Measurements from ENCODE around the gene ARID1B.

- TF ChIP-seq SMAD3 (CRISPR knock-in tag; IDR thresholded peaks at IDR 0.05; ENCODE audit: borderline replicate concordance) (no peak), CTCF (IDR thresholded peaks at IDR 0.05) (no peak), NR2C2 (CRISPR knock-in tag; IDR thresholded peaks at IDR 0.05) (no peak), E2F1 (CRISPR knock-in tag; IDR thresholded peaks at IDR 0.05) (no peak), TEAD1 (CRISPR knock-in tag; IDR thresholded peaks at IDR 0.05) (no peak), ZBTB43 (CRISPR knock-in tag; IDR thresholded peaks at IDR 0.05) (no peak), E2F5 (CRISPR knock-in tag; IDR thresholded peaks at IDR 0.05) (no peak), NR1H2 (CRISPR knock-in tag; IDR thresholded peaks at IDR 0.05) (no peak), SP1 (CRISPR knock-in tag; conservative IDR thresholded peaks at IDR 0.05) (no peak), ATF1 (CRISPR knock-in tag; IDR thresholded peaks at IDR 0.05) (no peak)
Measured at GRCh38 chr6:157246048-157246630, 469.0 kb downstream of the ARID1B start.
